Measurements from ENCODE around the gene OTOP3. TPM values are rescaled to one million over a fixed set of nuclear protein-coding genes. Genes with fewer than 3 reads are reported as not detected.

OTOP3 gene
- total RNA-seq, 2 donors from 2014 or later: not detected

GRCh38 chr17:74922694-74923537 is 12.8 kb upstream of the OTOP3 start, which contains the start of gene USH1G:
Gene USH1G, minus strand, starts transcription at chr17:74923255. Its CDS starts 182 bp downstream, at chr17:74923073.
- H3K27me3 ChIP-seq: peaks cover 0 to 22% of the 10 kb centered on the region in 2 donors

GRCh38 chr17:74923538-74924249 is 12.0 kb upstream of the OTOP3 start:
- Histone ChIP-seq H3K27me3 (peaks cover 0 to 22% of the 10 kb centered on the region in 2 donors), H3K36me3 (no peaks in the 10 kb centered on the region), H3K9me3 (no peaks in the 10 kb centered on the region), H3K4me3 (peak overlapping the region; percentile 7 to 42), H3K4me1 (peaks cover 0 to 39% of the 10 kb centered on the region in 2 donors), H3K27ac (no peak overlapping the region)
- DNase-seq (ENCODE audit: low spot score): peak; percentile 61
- TF ChIP-seq CTCF (IDR thresholded peaks at IDR 0.05): peak; percentile 74 to 90

More at GRCh38 chr17:74922694-74923537, 12.8 kb upstream of the OTOP3 start, which contains the start of gene USH1G:
- no peaks in the 10 kb centered on the region for H3K36me3 ChIP-seq
- no peak for TF ChIP-seq CTCF (IDR thresholded peaks at IDR 0.05)
- peak within 1 kb of the TSS; percentile 7 to 42 for H3K4me3 ChIP-seq
- H3K4me1 ChIP-seq: peaks cover 0 to 39% of the 10 kb centered on the region in 2 donors
- no peak within 1 kb of the TSS for H3K27ac ChIP-seq
- no peaks in the 10 kb centered on the region for H3K9me3 ChIP-seq
- no peak for DNase-seq (ENCODE audit: low spot score)

- DNase-seq (ENCODE audit: low spot score): no peak
- Histone ChIP-seq H3K27me3 (peaks cover 0 to 22% of the 10 kb centered on the region in 2 donors), H3K36me3 (no peaks in the 10 kb centered on the region), H3K4me3 (peak within 1 kb of the TSS; percentile 7 to 42), H3K9me3 (no peaks in the 10 kb centered on the region), H3K4me1 (peaks cover 0 to 39% of the 10 kb centered on the region in 2 donors), H3K27ac (no peak within 1 kb of the TSS)
- TF ChIP-seq CTCF (IDR thresholded peaks at IDR 0.05): no peak
Measured at GRCh38 chr17:74924250-74924948, 11.3 kb upstream of the OTOP3 start, which contains the start of gene OTOP2. Gene OTOP2, plus strand, starts transcription at chr17:74924273. Its CDS starts 360 bp downstream, at chr17:74924633.

- no peak for DNase-seq (ENCODE audit: low spot score)
- H3K4me3 ChIP-seq: no peak overlapping the region
- H3K36me3 ChIP-seq: no peaks in the 10 kb centered on the region
- H3K27me3 ChIP-seq: peaks cover 0 to 22% of the 10 kb centered on the region in 2 donors
- no peaks in the 10 kb centered on the region for H3K9me3 ChIP-seq
- TF ChIP-seq CTCF (IDR thresholded peaks at IDR 0.05): no peak
- H3K27ac ChIP-seq: no peak overlapping the region
- H3K4me1 ChIP-seq: peaks cover 0 to 39% of the 10 kb centered on the region in 2 donors
Measured at GRCh38 chr17:74925242-74925641, 10.5 kb upstream of the OTOP3 start.

GRCh38 chr17:74928786-74929185 is 6.9 kb upstream of the OTOP3 start:
- H3K27me3 ChIP-seq: peaks cover 0 to 16% of the 10 kb centered on the region in 2 donors

More at GRCh38 chr17:74928786-74929185, 6.9 kb upstream of the OTOP3 start:
- H3K9me3 ChIP-seq: no peaks in the 10 kb centered on the region
- no peak overlapping the region for H3K27ac ChIP-seq
- no peak for TF ChIP-seq CTCF (IDR thresholded peaks at IDR 0.05)
- no peak for DNase-seq (ENCODE audit: low spot score)
- H3K4me3 ChIP-seq: no peak overlapping the region
- H3K4me1 ChIP-seq: peaks cover 0 to 11% of the 10 kb centered on the region in 2 donors
- H3K36me3 ChIP-seq: no peaks in the 10 kb centered on the region
